DND-41 (cell line): Measurements from ENCODE around the gene OR7G1.

Experiments
- ATAC-seq: fragments of 200-7000 bp; cut with Tn5 transposase; 3 replicates; pipeline ENCODE4 v1.9.1; 2021; ENCODE audit warnings: low read depth; ENCODE audit not compliant: insufficient read depth
- DNase-seq: peaks from one replicate; pipeline ENCODE4 v3.0.0-alpha.2; 2020
- H2AFZ ChIP-seq: 2 replicates; pipeline ENCODE4 v1.6.0; 2012; ENCODE audit warnings: low read depth, low read length
- H3K27ac ChIP-seq: 2 replicates; pipeline ENCODE4 v1.5.1; 2012; ENCODE audit warnings: low read length, inconsistent platforms
- H3K27me3 ChIP-seq: fragments of 200-600 bp; sonication (generic); 2 replicates; pipeline ENCODE4 v1.6.0; 2012; ENCODE audit warnings: low read length, mild to moderate bottlenecking, inconsistent platforms; ENCODE audit not compliant: insufficient read depth, poor library complexity
- H3K36me3 ChIP-seq: 2 replicates; pipeline ENCODE4 v1.5.1; 2012; ENCODE audit warnings: low read length, inconsistent platforms; ENCODE audit not compliant: insufficient read depth
- H3K4me1 ChIP-seq: 2 replicates; pipeline ENCODE4 v1.5.1; 2012; ENCODE audit warnings: mild to moderate bottlenecking, low read length; ENCODE audit not compliant: insufficient read depth
- H3K4me2 ChIP-seq: 2 replicates; pipeline ENCODE4 v1.6.0; 2012; ENCODE audit warnings: mild to moderate bottlenecking, moderate library complexity, low read length, inconsistent platforms; ENCODE audit not compliant: insufficient read depth
- H3K4me3 ChIP-seq, 2 experiments: fragments of 200-600 bp in 1 of 2; shearing (Covaris generic) in 1 of 2; 2 replicates each; pipeline ENCODE4 v1.5.1; 2012 to 2016; ENCODE audit warnings: inconsistent platforms in 2 of 2, low read length in 2 of 2, mild to moderate bottlenecking in 2 of 2, low read depth in 1 of 2, moderate library complexity in 1 of 2
- H3K79me2 ChIP-seq: 2 replicates; pipeline ENCODE4 v1.6.0; 2012; ENCODE audit warnings: low read length, inconsistent platforms; ENCODE audit not compliant: insufficient read depth
- H3K9ac ChIP-seq: 2 replicates; pipeline ENCODE4 v1.6.0; 2012; ENCODE audit warnings: low read depth, mild to moderate bottlenecking, inconsistent platforms, low read length, moderate library complexity
- H3K9me3 ChIP-seq: 2 replicates; pipeline ENCODE4 v1.5.1; 2012; ENCODE audit warnings: low read length, moderate library complexity, mild to moderate bottlenecking, inconsistent platforms; ENCODE audit not compliant: insufficient read depth, severe bottlenecking
- H4K20me1 ChIP-seq: 2 replicates; pipeline ENCODE4 v1.6.0; 2012; ENCODE audit warnings: low read length; ENCODE audit not compliant: insufficient read depth
- EZH2 ChIP-seq: IDR thresholded peaks from 3 replicates; pipeline ENCODE4 v1.6.1; 2012; ENCODE audit warnings: borderline replicate concordance, low read depth, mild to moderate bottlenecking, moderate library complexity, low read length, inconsistent platforms; ENCODE audit not compliant: severe bottlenecking
- TF ChIP-seq, protein P1 (sequence below): IDR thresholded peaks from 2 replicates; pipeline ENCODE4 v1.5.1; 2012; ENCODE audit warnings: borderline replicate concordance, low read length, moderate library complexity, mild to moderate bottlenecking; ENCODE audit not compliant: poor library complexity, severe bottlenecking; ENCODE audit errors: extremely low read depth

The OR7G1 gene

DNA sequence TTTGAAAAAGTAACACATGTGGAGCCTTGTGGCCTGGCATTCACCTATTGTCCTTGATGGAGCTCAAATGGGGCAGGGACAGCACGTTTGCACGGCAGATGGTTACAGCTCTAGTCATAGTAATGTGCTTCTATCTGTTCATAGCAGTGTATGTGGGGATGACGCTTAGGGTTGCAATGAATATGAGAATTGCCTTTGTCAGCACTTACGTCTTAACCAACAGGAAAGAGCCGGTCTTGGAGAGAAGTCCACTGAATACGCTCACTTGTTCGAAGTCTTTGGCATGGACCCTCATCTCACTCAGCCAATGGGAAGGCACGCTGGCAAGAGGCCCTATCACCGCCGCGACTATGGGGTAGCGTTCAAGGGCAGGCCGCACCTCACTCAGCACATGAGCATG lies 44.3 kb upstream of the OR7G1 start:
- H3K9ac ChIP-seq, result no peak overlapping the region
- no peak overlapping the region for H2AFZ ChIP-seq
- H3K27me3 ChIP-seq, result no peaks in the 10 kb centered on the region
- no peak for TF ChIP-seq EZH2
- TF ChIP-seq, protein P1, sequence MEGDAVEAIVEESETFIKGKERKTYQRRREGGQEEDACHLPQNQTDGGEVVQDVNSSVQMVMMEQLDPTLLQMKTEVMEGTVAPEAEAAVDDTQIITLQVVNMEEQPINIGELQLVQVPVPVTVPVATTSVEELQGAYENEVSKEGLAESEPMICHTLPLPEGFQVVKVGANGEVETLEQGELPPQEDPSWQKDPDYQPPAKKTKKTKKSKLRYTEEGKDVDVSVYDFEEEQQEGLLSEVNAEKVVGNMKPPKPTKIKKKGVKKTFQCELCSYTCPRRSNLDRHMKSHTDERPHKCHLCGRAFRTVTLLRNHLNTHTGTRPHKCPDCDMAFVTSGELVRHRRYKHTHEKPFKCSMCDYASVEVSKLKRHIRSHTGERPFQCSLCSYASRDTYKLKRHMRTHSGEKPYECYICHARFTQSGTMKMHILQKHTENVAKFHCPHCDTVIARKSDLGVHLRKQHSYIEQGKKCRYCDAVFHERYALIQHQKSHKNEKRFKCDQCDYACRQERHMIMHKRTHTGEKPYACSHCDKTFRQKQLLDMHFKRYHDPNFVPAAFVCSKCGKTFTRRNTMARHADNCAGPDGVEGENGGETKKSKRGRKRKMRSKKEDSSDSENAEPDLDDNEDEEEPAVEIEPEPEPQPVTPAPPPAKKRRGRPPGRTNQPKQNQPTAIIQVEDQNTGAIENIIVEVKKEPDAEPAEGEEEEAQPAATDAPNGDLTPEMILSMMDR, result no peak
- peaks cover 45% of the 10 kb centered on the region for H3K79me2 ChIP-seq
- no peaks in the 10 kb centered on the region for H3K9me3 ChIP-seq
- ATAC-seq (no peak), DNase-seq (no peak)
- H3K27ac ChIP-seq, result no peak overlapping the region
- no peaks in the 10 kb centered on the region for H3K4me1 ChIP-seq
- no peak overlapping the region for H3K4me3 ChIP-seq
- H4K20me1 ChIP-seq, result peaks cover 55% of the 10 kb centered on the region
- no peak overlapping the region for H3K4me2 ChIP-seq
- H3K36me3 ChIP-seq, result peaks cover 93% of the 10 kb centered on the region

DNA sequence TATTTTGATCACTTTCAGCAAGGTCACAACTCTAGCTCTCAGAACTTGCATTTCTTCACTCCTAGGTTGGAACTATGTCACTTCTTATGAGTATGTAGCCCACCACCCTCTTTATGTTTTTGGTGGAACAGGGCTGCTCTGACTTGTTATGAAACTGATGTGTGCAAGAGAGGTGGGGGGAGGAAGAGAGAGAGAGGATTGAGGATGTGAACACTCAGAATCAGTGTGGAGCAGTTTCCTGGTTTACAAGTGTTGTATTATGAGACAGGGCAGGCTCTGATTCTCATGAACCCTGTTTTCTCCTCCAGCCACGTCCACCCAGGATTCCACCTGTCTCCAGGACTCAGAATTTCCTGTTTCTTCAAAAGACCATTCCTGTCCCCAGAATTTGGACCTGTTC lies 40.7 kb upstream of the OR7G1 start:
- Histone ChIP-seq H3K9ac (no peak overlapping the region), H2AFZ (no peak overlapping the region), H3K4me1 (no peaks in the 10 kb centered on the region), H3K4me2 (no peak overlapping the region), H3K79me2 (peaks cover 80% of the 10 kb centered on the region), H3K9me3 (peaks cover 8% of the 10 kb centered on the region), H3K36me3 (peaks cover 96% of the 10 kb centered on the region), H3K4me3 (no peak overlapping the region), H3K27me3 (no peaks in the 10 kb centered on the region), H4K20me1 (peaks cover 65% of the 10 kb centered on the region), H3K27ac (no peak overlapping the region)
- DNase-seq, result no peak
- no peak for ATAC-seq
- no peak for TF ChIP-seq EZH2
- TF ChIP-seq, protein P1, result no peak

DNA sequence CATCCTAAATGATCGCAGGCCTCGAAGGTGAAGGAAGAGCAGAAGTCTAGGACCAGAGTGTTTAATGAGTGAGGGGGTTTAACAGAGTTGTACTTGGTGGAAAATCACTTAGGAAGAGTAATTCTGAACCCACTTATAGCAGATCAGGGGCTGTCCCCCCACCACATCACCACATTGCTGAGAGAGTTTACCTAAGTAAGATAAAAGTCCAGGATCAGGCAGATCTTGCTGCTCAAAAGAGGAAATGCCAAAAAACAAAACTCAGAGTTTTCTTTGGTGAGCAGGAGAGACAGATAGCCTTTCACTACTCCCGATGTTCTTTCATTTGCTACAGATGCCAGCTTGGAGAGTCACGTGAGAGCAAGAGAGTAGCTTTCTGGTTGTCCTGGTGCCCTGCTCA lies 40.0 kb upstream of the OR7G1 start:
- Histone ChIP-seq H3K9ac (no peak overlapping the region), H2AFZ (no peak overlapping the region), H3K79me2 (peaks cover 87% of the 10 kb centered on the region), H3K9me3 (peaks cover 9% of the 10 kb centered on the region), H3K27ac (no peak overlapping the region), H3K27me3 (no peaks in the 10 kb centered on the region), H3K4me3 (no peak overlapping the region), H3K36me3 (peaks cover 96% of the 10 kb centered on the region), H4K20me1 (peaks cover 64% of the 10 kb centered on the region), H3K4me1 (no peaks in the 10 kb centered on the region), H3K4me2 (no peak overlapping the region)
- DNase-seq (no peak), ATAC-seq (no peak)
- no peak for TF ChIP-seq EZH2
- TF ChIP-seq, protein P1, result no peak

DNA sequence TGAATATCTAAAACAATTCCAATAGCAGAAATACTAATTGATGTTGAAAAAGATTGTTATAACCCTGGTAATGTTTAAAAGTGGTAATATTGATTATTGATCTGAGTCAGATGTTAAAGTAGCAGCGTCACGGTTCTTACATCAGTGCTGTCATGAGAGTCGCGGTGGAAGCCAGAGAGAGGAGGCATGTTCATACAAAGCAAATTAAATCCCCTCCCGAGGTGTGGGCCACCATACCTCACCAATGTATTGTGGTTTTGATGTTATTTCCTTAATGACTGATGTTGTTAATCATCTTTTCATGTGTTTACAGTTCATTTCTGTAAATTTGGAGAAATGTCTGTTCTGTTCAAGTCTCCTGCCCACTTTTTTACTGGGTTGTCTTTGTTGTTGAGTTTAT lies 35.8 kb upstream of the OR7G1 start:
- TF ChIP-seq, protein P1, result no peak
- TF ChIP-seq EZH2, result no peak
- H4K20me1 ChIP-seq, result peaks cover 65% of the 10 kb centered on the region
- no peak overlapping the region for H3K27ac ChIP-seq
- H3K79me2 ChIP-seq, result peaks cover 98% of the 10 kb centered on the region
- H3K4me3 ChIP-seq, result no peak overlapping the region
- H3K27me3 ChIP-seq, result no peaks in the 10 kb centered on the region
- peaks cover 91% of the 10 kb centered on the region for H3K36me3 ChIP-seq
- H3K4me1 ChIP-seq, result no peaks in the 10 kb centered on the region
- DNase-seq (no peak), ATAC-seq (no peak)
- H3K9ac ChIP-seq, result no peak overlapping the region
- H2AFZ ChIP-seq, result no peak overlapping the region
- H3K9me3 ChIP-seq, result peaks cover 9% of the 10 kb centered on the region
- no peak overlapping the region for H3K4me2 ChIP-seq
